GM10266 (cell line): Measurements from ENCODE around the gene CELA3B.
"Not testable (repeated sequence)": the region's sequence is repeated elsewhere in the genome, so short reads cannot be mapped to it uniquely, and the experiment has no call there.

Experiments
- DNase-seq: peaks from one replicate; pipeline ENCODE4 v3.0.0; 2012; ENCODE audit errors: extremely low spot score
- CTCF ChIP-seq: IDR thresholded peaks from 2 replicates; pipeline ENCODE4 v1.5.1; 2012; ENCODE audit warnings: mild to moderate bottlenecking, low read depth; ENCODE audit not compliant: control insufficient read depth, insufficient read depth; ENCODE audit errors: missing control alignments

Gene CELA3B

GRCh38 chr1:21939650-21940374 lies 37.0 kb upstream of the CELA3B start:
- no peak for DNase-seq
- TF ChIP-seq CTCF, result no peak

- DNase-seq, result no peak
- TF ChIP-seq CTCF, result no peak
Measured at GRCh38 chr1:21940492-21940891, 36.3 kb upstream of the CELA3B start.

GRCh38 chr1:21941370-21941769 lies 35.5 kb upstream of the CELA3B start:
- DNase-seq, result no peak
- no peak for TF ChIP-seq CTCF

GRCh38 chr1:21942464-21942863 lies 34.4 kb upstream of the CELA3B start:
- no peak for DNase-seq
- no peak for TF ChIP-seq CTCF

- not testable (repeated sequence) for DNase-seq
Measured at GRCh38 chr1:21942959-21943640, 33.7 kb upstream of the CELA3B start.

- no peak for DNase-seq
- no peak for TF ChIP-seq CTCF
Measured at GRCh38 chr1:21944733-21945073, 32.1 kb upstream of the CELA3B start.

- DNase-seq, result no peak
- TF ChIP-seq CTCF, result no peak
Measured at GRCh38 chr1:21946836-21947587, 29.8 kb upstream of the CELA3B start.
